GM12891 (cell line): ENCODE data around the gene HIGD2A. TPM values are rescaled to one million over a fixed set of nuclear protein-coding genes. Genes with fewer than 3 reads are reported as not detected.
A peak's percentile ranks its signal among the peaks of the same experiment; 100 is the strongest.

Experiments
- DNase-seq: peaks from one replicate; pipeline ENCODE4 v3.0.0; 2011; ENCODE audit warnings: low spot score; ENCODE audit not compliant: insufficient read length
- FAIRE-seq: peaks from 2 replicates; lab custom pipeline; 2011; peaks lifted over from hg19 to GRCh38; lab: Jason Lieb, UNC
- PAX5 ChIP-seq: IDR thresholded peaks from 2 replicates; pipeline ENCODE4 v1.6.1; 2011; ENCODE audit warnings: low read length, moderate library complexity, mild to moderate bottlenecking; ENCODE audit not compliant: insufficient read depth, severe bottlenecking
- POLR2A ChIP-seq: IDR thresholded peaks from 2 replicates; pipeline ENCODE4 v1.6.1; 2011; ENCODE audit warnings: low read depth, low read length, control low read depth
- POLR2AphosphoS5 ChIP-seq: IDR thresholded peaks from 2 replicates; pipeline ENCODE4 v1.6.1; 2011; ENCODE audit warnings: low read depth, low read length, control low read depth
- POU2F2 ChIP-seq: IDR thresholded peaks from 2 replicates; pipeline ENCODE4 v1.6.1; 2011; ENCODE audit warnings: low read depth, mild to moderate bottlenecking, control low read depth, low read length, moderate library complexity
- SPI1 ChIP-seq: IDR thresholded peaks from 2 replicates; pipeline ENCODE4 v1.6.1; 2011; ENCODE audit warnings: low read depth, low read length, control low read depth
- TAF1 ChIP-seq: IDR thresholded peaks from 2 replicates; pipeline ENCODE4 v1.6.1; 2011; ENCODE audit warnings: low read depth, low read length, control low read depth
- polyA plus RNA-seq: library from polyadenylated mRNA; unstranded; fragments of >200 nt; gene quantifications from one replicate; pipeline ENCODE4 v1.2.1, GENCODE V29; 2012; ENCODE audit warnings: low read depth, missing spikeins, inconsistent platforms; ENCODE audit not compliant: missing spikeins

Gene HIGD2A
- 248 TPM for polyA plus RNA-seq

DNA sequence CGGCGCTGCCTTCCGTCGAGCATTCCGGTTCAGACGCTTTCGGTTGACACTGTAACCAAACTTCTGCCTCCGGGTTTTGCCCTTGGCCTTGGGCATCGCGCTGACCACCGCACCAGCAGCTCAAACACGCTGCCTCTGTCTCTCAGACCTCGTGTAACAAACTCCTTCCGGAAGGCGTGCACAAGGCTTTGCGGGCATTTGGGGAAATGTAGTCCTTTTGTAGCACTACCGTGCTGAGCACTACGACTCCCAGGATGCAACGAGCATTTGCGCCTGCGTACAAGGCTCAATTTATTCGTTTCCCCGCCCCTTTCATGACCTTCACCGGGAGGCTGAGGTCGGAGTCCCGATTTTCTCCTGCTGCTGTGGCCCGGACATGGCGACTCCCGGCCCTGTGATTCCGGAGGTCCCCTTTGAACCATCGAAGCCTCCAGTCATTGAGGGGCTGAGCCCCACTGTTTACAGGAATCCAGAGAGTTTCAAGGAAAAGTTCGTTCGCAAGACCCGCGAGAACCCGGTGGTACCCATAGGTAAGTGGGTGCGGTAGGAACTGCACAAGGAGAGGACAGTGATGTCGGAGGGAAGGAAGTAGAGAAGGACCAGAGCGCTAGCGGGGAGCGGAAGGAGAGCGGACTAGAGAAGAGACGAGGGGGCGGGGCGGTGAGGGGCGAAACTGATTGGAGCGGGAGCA is at the start of gene HIGD2A, which contains the start of gene NOP16:
TSS of gene HIGD2A (plus strand) at position 308 of the 691 bp plus-strand sequence. CDS start at position 377, 69 bp downstream.
TSS of gene NOP16 (minus strand) at position 155 of the 691 bp plus-strand sequence. CDS start at position 96, 59 bp downstream.
- DNase-seq (peak; percentile 93), FAIRE-seq (peak; percentile 99)
- TF ChIP-seq POLR2AphosphoS5: peak; percentile 88
- TF ChIP-seq PAX5: no peak
- peak; percentile 73; the same call in 1 of the 2 replicates for TF ChIP-seq POU2F2
- TF ChIP-seq POLR2A: peak; percentile 84
- no peak; the same call in none of the 2 replicates for TF ChIP-seq TAF1

DNA sequence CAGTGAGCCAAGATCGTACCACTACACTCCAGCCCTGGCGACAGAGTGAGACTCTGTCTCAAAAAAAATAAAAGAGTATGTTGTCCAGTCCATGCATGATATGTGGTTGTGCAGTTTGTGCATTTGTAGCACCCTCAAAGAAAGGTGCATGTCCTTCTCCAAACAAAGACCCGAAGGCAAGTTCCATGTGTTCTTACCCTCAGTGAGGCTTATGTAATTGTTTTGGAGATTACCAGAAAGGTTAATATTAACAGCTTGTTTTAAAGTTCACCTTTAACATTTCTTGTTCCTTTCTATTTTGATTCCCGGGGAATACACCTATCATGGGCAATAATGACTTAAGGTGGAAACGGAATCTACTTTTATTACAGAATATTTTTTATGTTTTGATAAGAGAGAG is 49.2 kb upstream of the HIGD2A start:
- TF ChIP-seq POLR2AphosphoS5 (no peak), POU2F2 (no peak), SPI1 (no peak), PAX5 (no peak), TAF1 (no peak), POLR2A (no peak)
- no peak for FAIRE-seq
- no peak for DNase-seq

- TF ChIP-seq TAF1 (no peak), POU2F2 (no peak), PAX5 (no peak), POLR2AphosphoS5 (no peak), POLR2A (no peak), SPI1 (no peak)
- no peak for FAIRE-seq
- no peak for DNase-seq
These were observed 47.0 kb upstream of the HIGD2A start for GRCh38 chr5:176341325-176342157.

DNA sequence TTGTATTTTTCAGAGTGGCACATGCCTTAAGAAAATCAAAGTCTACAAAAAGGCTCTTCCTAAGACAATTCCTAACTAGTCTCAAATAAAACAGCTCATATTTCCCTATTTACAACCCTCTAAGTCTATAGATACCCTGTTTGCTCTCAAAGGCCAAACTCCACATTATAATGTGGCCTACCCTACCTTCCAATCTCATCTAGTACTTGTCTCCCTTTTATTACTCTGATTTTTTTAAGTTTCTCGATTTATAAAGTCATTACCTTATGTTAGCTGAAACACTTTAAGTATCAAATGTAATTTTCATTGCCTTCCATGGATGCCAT is 46.4 kb upstream of the HIGD2A start:
- FAIRE-seq (no peak), DNase-seq (no peak)
- TF ChIP-seq POLR2AphosphoS5 (no peak), TAF1 (no peak), POU2F2 (no peak), POLR2A (no peak), SPI1 (no peak), PAX5 (no peak)

- no peak for FAIRE-seq
- no peak for TF ChIP-seq TAF1
- no peak for TF ChIP-seq POLR2AphosphoS5
- TF ChIP-seq POU2F2: no peak
- no peak for TF ChIP-seq SPI1
- no peak for TF ChIP-seq PAX5
- TF ChIP-seq POLR2A: no peak
- no peak for DNase-seq
These were observed 45.6 kb upstream of the HIGD2A start for GRCh38 chr5:176342766-176343458.

GRCh38 chr5:176350416-176350815 is 38.1 kb upstream of the HIGD2A start:
- DNase-seq: no peak
- FAIRE-seq: no peak

DNA sequence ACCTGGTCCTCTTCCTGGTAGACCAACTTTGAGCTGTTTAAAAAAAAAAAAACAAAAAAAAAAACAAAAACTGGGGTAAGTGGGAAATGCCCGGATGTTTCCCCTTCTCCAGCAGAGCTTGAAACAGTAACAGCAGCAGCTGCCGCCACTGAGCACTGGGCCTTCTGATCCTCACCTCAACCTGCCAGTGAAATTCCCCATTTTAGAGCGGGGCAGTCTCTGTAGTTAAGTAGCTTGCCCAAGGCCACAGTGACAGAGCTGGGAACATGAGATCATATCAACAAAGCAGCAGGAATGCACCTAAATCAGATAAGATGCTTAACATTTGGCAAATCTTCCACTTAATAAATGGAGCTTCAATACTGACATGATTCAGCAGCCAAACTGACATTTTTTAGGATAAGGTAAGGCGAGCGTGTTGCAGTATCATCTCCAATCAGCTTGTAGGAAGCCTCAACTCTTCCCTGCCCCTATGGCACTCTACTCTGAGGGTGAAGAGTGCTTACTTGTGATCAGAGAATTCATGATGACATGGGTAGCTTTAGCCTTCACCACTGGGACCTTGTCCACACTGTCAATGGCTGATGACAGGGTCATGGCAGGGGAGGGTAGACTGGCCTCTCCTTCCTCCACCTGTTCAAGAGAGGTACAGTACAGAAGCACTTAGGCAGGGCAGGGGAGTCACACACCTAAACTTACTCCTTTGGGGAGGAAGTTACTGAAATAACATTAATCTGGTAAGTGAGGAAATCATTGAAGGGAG is 36.3 kb upstream of the HIGD2A start:
- FAIRE-seq: no peak

More at GRCh38 chr5:176350416-176350815, 38.1 kb upstream of the HIGD2A start:
- TF ChIP-seq POU2F2: no peak
- no peak for TF ChIP-seq POLR2A
- no peak for TF ChIP-seq POLR2AphosphoS5
- TF ChIP-seq TAF1: no peak
- TF ChIP-seq PAX5: no peak
- no peak for TF ChIP-seq SPI1

GRCh38 chr5:176353533-176353932 is 35.0 kb upstream of the HIGD2A start:
- TF ChIP-seq POLR2A (no peak), POU2F2 (no peak), PAX5 (no peak), POLR2AphosphoS5 (no peak), SPI1 (no peak), TAF1 (no peak)
- FAIRE-seq: no peak

More for the DNA sequence above, 36.3 kb upstream of the HIGD2A start:
- no peak for TF ChIP-seq POLR2AphosphoS5
- TF ChIP-seq SPI1: no peak
- no peak for TF ChIP-seq PAX5
- no peak for TF ChIP-seq POU2F2
- TF ChIP-seq POLR2A: no peak
- no peak for TF ChIP-seq TAF1
- no peak for DNase-seq

More at GRCh38 chr5:176353533-176353932, 35.0 kb upstream of the HIGD2A start:
- no peak for DNase-seq
